Ishikawa (cell line): ENCODE measurements around the gene PCBP3.

Source experiments
- CEBPB ChIP-seq: IDR thresholded peaks from 2 replicates; pipeline ENCODE4 v1.6.1; 2012
- CREB1 ChIP-seq: IDR thresholded peaks from 2 replicates; pipeline ENCODE4 v1.6.1; 2012; ENCODE audit warnings: low read depth
- EGR1 ChIP-seq: IDR thresholded peaks from 2 replicates; pipeline ENCODE4 v1.6.1; 2012
- EP300 ChIP-seq: IDR thresholded peaks from 2 replicates; pipeline ENCODE4 v1.6.1; 2012; ENCODE audit warnings: borderline replicate concordance
- FOXM1 ChIP-seq: IDR thresholded peaks from 2 replicates; pipeline ENCODE4 v1.6.1; 2012; ENCODE audit warnings: low read depth, borderline replicate concordance
- MAX ChIP-seq: IDR thresholded peaks from 2 replicates; pipeline ENCODE4 v1.6.1; 2012
- NFIC ChIP-seq: IDR thresholded peaks from 2 replicates; pipeline ENCODE4 v1.6.1; 2012
- RAD21 ChIP-seq: IDR thresholded peaks from 2 replicates; pipeline ENCODE4 v1.6.1; 2012; ENCODE audit warnings: low read depth
- REST ChIP-seq: IDR thresholded peaks from 2 replicates; pipeline ENCODE4 v1.6.1; 2012; ENCODE audit warnings: low read depth, mild to moderate bottlenecking
- TAF1 ChIP-seq: IDR thresholded peaks from 2 replicates; pipeline ENCODE4 v1.6.1; 2012; ENCODE audit warnings: low read depth, mild to moderate bottlenecking
- TCF12 ChIP-seq: IDR thresholded peaks from 2 replicates; pipeline ENCODE4 v1.6.1; 2012; ENCODE audit warnings: low read depth
- TEAD4 ChIP-seq: IDR thresholded peaks from 2 replicates; pipeline ENCODE4 v1.6.1; 2012
- USF1 ChIP-seq: IDR thresholded peaks from 2 replicates; pipeline ENCODE4 v1.6.1; 2012
- YY1 ChIP-seq: IDR thresholded peaks from 2 replicates; pipeline ENCODE4 v1.6.1; 2012; ENCODE audit warnings: low read depth
- ZBTB7A ChIP-seq: IDR thresholded peaks from 2 replicates; pipeline ENCODE4 v1.6.1; 2012; ENCODE audit warnings: low read depth

PCBP3 gene

GRCh38 chr21:45919593-45919992 is 276.1 kb downstream of the PCBP3 start:
- TF ChIP-seq EGR1 (no peak), CEBPB (no peak), TAF1 (no peak), REST (no peak), EP300 (no peak), MAX (no peak), TCF12 (no peak), USF1 (no peak), YY1 (no peak), RAD21 (no peak), FOXM1 (no peak), CREB1 (no peak), ZBTB7A (no peak), NFIC (no peak), TEAD4 (no peak)

- TF ChIP-seq NFIC (no peak), TCF12 (no peak), EP300 (no peak)
Measured at GRCh38 chr21:45920824-45921600, 277.5 kb downstream of the PCBP3 start.

GRCh38 chr21:45921917-45922316 is 278.4 kb downstream of the PCBP3 start:
- TF ChIP-seq YY1 (no peak), TCF12 (no peak), ZBTB7A (no peak), EGR1 (no peak), EP300 (no peak), RAD21 (no peak), CREB1 (no peak), TEAD4 (no peak), MAX (no peak), USF1 (no peak), CEBPB (no peak), NFIC (no peak), FOXM1 (no peak), TAF1 (no peak), REST (no peak)

GRCh38 chr21:45922648-45923047 is 279.1 kb downstream of the PCBP3 start:
- TF ChIP-seq REST: no peak
- no peak for TF ChIP-seq EP300
- TF ChIP-seq MAX: no peak
- TF ChIP-seq USF1: no peak
- no peak for TF ChIP-seq EGR1
- TF ChIP-seq YY1: no peak
- no peak for TF ChIP-seq TEAD4
- TF ChIP-seq CEBPB: no peak
- no peak for TF ChIP-seq FOXM1
- TF ChIP-seq RAD21: no peak
- no peak for TF ChIP-seq NFIC
- TF ChIP-seq TAF1: no peak
- TF ChIP-seq CREB1: no peak
- no peak for TF ChIP-seq ZBTB7A
- no peak for TF ChIP-seq TCF12
